ENCODE measurements around the gene FGGY.
"Not testable (repeated sequence)": the region's sequence is repeated elsewhere in the genome, so short reads cannot be mapped to it uniquely, and the experiment has no call there.

Gene FGGY, protein sequence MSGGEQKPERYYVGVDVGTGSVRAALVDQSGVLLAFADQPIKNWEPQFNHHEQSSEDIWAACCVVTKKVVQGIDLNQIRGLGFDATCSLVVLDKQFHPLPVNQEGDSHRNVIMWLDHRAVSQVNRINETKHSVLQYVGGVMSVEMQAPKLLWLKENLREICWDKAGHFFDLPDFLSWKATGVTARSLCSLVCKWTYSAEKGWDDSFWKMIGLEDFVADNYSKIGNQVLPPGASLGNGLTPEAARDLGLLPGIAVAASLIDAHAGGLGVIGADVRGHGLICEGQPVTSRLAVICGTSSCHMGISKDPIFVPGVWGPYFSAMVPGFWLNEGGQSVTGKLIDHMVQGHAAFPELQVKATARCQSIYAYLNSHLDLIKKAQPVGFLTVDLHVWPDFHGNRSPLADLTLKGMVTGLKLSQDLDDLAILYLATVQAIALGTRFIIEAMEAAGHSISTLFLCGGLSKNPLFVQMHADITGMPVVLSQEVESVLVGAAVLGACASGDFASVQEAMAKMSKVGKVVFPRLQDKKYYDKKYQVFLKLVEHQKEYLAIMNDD

DNA sequence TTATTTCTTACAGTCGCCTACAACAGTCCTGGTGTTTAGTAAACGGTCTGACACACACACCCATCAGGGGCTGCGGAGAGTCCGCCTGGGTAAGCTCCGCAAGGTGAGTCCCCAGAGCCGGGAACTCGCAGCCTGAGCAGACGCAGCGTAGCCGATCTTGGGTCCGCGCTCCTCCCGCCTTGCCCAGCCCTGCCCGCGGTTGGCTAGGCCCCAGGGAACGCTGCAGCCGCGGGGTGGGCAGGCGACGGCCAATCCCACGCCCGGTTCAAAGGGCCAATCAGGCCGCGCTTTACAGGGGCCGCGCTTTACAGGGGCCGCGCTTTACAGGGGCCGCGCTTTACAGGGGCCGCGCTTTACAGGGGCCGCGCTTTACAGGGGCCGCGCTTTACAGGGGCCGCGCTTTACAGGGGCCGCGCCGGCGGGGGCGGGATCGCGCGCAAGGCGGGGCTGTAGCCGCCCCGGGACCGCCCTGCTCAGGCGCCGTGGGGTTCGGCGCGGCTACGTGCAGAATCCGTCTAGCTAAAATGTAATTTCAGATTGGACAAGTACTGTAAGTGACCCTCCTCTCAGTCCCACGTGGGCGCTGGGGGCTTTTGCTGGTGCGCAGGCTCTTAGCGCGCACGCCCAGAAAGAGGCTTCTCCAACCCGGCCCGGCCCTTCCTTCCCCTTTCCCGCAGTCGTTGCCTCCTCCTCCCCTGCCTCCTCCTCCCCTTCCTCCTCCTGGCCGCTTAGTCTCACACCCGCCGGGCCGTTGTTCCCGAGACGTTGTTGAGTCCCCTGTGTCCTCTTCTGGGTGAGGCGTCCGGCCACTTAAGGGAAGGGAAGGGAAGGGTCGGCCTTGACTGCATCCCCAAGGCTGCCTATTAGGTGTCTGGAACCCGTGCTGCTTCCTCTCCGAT is at the start of gene FGGY:
FGGY (plus strand) TSS at position 737 of the 899 bp plus-strand sequence. CDS start 24,456 bp downstream, outside the sequence.
- DNase-seq = peak; percentile 90

DNA sequence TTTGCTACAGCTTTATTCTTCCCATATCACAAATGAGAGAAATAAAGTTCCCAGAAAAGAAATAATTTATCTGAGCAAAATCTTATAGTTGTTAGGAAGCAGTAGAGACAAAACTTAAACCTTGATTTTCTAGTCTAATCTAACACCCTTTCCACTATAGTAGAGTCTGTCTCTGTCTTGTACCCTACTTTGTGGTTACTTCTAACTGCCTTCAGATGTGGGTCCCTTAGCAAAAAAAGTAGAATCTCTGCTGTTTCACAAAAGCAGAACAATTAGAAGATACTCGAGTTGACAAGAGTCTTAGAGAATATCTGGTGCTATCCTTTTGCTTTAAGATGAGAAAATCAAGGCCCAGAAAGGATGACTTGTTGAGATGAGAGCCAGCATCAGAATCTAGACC is 48.1 kb upstream of the FGGY start:
- DNase-seq = no peak

DNA sequence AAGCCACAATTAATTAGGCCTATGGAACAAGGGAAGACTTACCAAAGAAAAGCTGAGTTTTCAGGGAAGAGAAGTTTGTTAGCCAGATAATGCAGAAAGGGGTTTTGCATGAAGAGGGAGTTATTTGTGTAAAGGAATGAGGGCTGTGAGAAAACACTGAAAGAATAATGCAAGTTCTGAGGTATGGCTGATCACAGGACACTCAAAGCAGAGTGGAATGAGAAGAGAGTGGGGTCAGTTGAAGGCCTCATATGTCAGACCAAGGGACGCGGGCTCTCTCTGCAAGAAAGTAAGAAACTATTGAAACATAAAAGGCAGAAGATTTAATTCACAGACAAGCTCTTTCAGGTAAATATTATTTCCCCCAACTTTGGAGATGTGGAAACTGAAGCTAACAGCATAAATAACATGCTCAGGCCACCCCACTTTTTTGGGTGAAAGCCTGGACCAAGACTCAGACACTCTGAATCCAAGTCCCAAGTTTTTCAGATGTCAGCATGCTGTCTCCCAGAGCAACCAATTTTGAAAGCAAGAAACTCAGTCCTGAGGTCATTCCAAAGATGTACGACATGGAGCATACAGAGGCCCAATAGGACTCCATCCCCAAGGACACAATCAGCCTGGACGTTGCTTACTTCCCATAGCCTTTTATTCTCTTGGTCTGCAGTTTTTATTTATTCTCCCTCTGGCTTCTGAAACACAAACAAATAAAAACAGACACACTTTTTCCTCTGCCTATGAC is 47.3 kb upstream of the FGGY start:
- DNase-seq = no peak

GRCh38 chr1:59251061-59251460 is 45.8 kb upstream of the FGGY start:
- DNase-seq = not testable (repeated sequence)

DNA sequence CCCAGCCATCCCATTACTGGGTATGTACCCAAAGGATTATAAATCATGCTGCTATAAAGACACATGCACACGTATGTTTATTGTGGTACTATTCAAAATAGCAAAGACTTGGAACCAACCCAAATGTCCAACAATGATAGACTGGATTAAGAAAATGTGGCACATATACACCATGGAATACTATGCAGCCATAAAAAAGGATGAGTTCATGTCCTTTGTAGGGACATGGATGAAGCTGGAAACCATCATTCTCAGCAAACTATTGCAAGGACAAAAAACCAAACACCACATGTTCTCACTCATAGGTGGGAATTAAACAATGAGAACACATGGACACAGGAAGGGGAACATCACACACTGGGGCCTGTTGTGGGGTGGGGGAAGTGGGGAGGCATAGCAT is 40.5 kb upstream of the FGGY start:
- not testable (repeated sequence) for DNase-seq

GRCh38 chr1:59258412-59259032 is 38.4 kb upstream of the FGGY start:
- DNase-seq = no peak

GRCh38 chr1:59261537-59261936 is 35.4 kb upstream of the FGGY start:
- no peak for DNase-seq

- DNase-seq = no peak
Observed at GRCh38 chr1:59262631-59263030, 34.3 kb upstream of the FGGY start.

- no peak for DNase-seq
Observed at GRCh38 chr1:59263111-59263510, 33.8 kb upstream of the FGGY start.

GRCh38 chr1:59265622-59266021 is 31.3 kb upstream of the FGGY start:
- no peak for DNase-seq

- peak; percentile 16 for DNase-seq
Observed at GRCh38 chr1:59266180-59266926, 30.5 kb upstream of the FGGY start.

DNA sequence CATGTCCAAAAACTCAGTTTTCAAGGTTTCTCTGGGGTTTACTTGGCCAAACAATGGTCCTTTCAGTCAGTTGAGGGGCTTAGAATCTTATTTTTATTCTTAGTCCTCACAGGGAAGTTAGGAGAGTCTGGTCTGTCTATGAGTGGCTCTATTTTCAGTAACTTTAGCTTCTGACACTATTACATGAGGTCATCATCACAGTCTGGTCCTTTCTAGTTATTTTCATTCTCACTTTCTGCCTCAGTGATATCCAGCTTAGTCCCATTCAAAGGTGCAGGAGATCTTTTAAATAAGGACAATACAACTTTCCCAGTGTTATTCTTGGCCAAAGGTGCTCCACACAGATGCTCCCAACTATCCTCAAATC is 30.0 kb upstream of the FGGY start:
- no peak for DNase-seq

- no peak for DNase-seq
Observed at GRCh38 chr1:59268406-59268805, 28.5 kb upstream of the FGGY start.

DNA sequence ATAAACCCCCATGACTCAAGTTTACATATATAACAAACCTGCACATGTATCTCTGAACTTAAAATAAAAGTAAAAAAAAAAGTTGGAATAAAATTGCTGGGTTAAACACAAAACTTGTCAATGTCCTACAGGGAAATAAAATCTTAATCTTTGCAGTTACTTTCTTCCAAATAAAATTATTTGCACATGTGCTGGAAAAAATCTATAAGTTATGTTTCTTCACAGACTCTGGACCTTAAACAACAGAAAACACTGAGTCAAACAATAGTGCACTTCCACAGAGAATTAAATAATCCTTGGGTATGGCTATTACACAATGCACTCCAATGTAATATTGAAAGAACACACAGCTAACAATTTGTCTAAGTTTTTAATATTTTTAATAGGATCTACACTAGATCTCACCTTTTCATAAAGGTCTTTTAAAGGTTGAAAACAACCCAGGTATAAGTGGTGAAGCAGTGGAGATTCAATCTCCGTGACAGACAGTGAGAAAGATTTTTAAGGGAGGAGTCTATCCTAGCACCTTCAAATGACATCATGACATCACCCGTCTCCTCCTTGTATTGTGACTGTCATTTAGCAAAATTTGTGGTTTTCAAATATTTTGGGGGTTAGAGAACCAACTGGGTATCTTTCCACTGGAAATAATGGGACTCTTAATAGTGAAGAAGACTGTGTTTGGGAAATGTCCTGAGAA is 25.2 kb upstream of the FGGY start:
- no peak for DNase-seq

DNA sequence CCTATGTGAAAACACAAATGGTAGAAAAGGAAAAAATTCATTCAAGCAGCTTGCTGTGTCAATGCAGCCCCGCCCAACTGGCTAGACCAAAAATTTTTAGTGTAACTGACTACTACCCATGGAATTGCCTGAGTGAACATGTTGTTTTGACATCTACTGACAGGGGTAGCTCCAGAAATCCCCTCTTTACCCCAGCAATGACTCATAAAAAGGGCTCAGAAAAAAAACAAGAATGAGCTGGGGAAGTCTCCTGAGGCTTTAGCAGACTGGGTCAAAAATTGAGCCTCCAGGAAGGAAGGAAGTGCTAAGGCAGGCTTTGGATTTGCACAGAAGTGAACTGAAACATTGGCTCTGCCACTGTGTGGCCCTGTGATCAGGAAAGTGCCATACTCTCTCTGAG is 24.4 kb upstream of the FGGY start:
- no peak for DNase-seq

GRCh38 chr1:59276439-59276851 is 20.4 kb upstream of the FGGY start:
- no peak for DNase-seq

GRCh38 chr1:59278780-59279354 is 18.0 kb upstream of the FGGY start:
- no peak for DNase-seq

DNA sequence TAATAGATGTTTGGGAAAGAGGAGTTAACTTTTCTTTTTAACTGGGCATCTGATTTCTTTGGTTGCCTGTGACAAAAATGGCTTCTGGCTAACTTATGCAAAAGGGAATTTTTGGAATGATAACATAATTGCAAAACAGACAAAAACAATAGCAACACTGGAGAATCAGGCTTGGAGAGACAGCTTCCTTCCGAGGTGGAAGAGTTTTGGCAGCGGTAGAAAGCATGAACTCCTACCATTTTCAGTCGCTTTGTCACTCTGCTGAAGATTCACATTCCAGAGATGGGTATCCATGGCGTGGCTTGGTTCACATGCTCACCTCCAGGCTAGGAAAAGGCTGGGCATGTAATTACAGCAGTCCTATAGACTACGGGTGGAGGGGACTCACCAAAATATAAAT is 17.2 kb upstream of the FGGY start:
- no peak for DNase-seq

- no peak for DNase-seq
Observed at GRCh38 chr1:59282951-59283350, 13.9 kb upstream of the FGGY start.

GRCh38 chr1:59285691-59286090 is 11.2 kb upstream of the FGGY start:
- no peak for DNase-seq

DNA sequence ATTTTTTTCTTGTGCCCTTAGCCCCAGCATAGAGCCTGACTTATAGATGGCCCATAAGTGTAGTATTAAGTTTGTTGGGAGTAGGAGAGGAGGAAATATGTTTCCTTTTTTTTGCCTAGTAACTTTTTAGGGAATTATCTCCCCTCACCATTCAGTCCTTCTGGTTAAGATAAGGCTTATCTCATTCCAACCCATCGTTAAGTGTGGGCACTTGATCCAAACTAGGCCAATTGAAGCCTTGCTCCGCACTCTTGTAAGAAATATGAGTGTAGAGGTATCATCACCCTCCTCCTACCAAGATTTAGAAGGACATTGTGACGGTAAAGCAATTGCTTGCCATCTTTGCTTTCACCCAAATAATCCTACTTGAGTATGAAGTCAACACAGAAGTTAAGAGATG is 8.8 kb upstream of the FGGY start:
- no peak for DNase-seq

All from NCI-H526 treated with DMSO at 0.1 percent for 48 hours (cell line).